ENCODE data around the gene SOX5.
"Not testable (repeated sequence)": the region's sequence is repeated elsewhere in the genome, so short reads cannot be mapped to it uniquely, and the experiment has no call there.

The SOX5 gene

GRCh38 chr12:23906329-23906728, 43.1 kb downstream of the SOX5 start:
- no peak for FAIRE-seq

- no peak for FAIRE-seq
These were observed 50.0 kb downstream of the SOX5 start for GRCh38 chr12:23899434-23899833.

GRCh38 chr12:23898121-23898520, 51.3 kb downstream of the SOX5 start:
- FAIRE-seq: no peak

- no peak for FAIRE-seq
These were observed 53.7 kb downstream of the SOX5 start for GRCh38 chr12:23895792-23896218.

GRCh38 chr12:23893611-23894010, 55.9 kb downstream of the SOX5 start:
- no peak for FAIRE-seq

- no peak for FAIRE-seq
These were observed 58.4 kb downstream of the SOX5 start for GRCh38 chr12:23891115-23891514.

- FAIRE-seq: no peak
These were observed 60.4 kb downstream of the SOX5 start for GRCh38 chr12:23889069-23889440.

GRCh38 chr12:23888396-23889068, 60.9 kb downstream of the SOX5 start:
- no peak for FAIRE-seq

- no peak for FAIRE-seq
These were observed 62.2 kb downstream of the SOX5 start for GRCh38 chr12:23887055-23887835.

- no peak for FAIRE-seq
These were observed 64.1 kb downstream of the SOX5 start for GRCh38 chr12:23885394-23885793.

GRCh38 chr12:23884909-23885308, 64.6 kb downstream of the SOX5 start:
- FAIRE-seq: no peak

GRCh38 chr12:23880988-23881387, 68.5 kb downstream of the SOX5 start:
- no peak for FAIRE-seq

GRCh38 chr12:23876618-23877017, 72.9 kb downstream of the SOX5 start:
- FAIRE-seq: not testable (repeated sequence)

- no peak for FAIRE-seq
These were observed 81.7 kb downstream of the SOX5 start for GRCh38 chr12:23867794-23868193.

GRCh38 chr12:23862701-23863100, 86.8 kb downstream of the SOX5 start:
- no peak for FAIRE-seq

GRCh38 chr12:23860019-23860418, 89.5 kb downstream of the SOX5 start:
- no peak for FAIRE-seq

GRCh38 chr12:23857178-23857577, 92.3 kb downstream of the SOX5 start:
- FAIRE-seq: no peak

- FAIRE-seq: no peak
These were observed 93.7 kb downstream of the SOX5 start for GRCh38 chr12:23855813-23856212.

- FAIRE-seq: no peak
These were observed 94.9 kb downstream of the SOX5 start for GRCh38 chr12:23854598-23854997.

GRCh38 chr12:23853640-23854039, 95.8 kb downstream of the SOX5 start:
- no peak for FAIRE-seq

GRCh38 chr12:23851602-23852001, 97.9 kb downstream of the SOX5 start:
- FAIRE-seq: no peak

- FAIRE-seq: no peak
These were observed 101.6 kb downstream of the SOX5 start for GRCh38 chr12:23847857-23848256.

- FAIRE-seq: no peak
These were observed 105.5 kb downstream of the SOX5 start for GRCh38 chr12:23843958-23844357.

- FAIRE-seq: no peak
These were observed 115.4 kb downstream of the SOX5 start for GRCh38 chr12:23834076-23834475.
